HCEC 1CT (cell line): ENCODE data around the gene POTEJ.
"Not testable (repeated sequence)": the region's sequence is repeated elsewhere in the genome, so short reads cannot be mapped to it uniquely, and the experiment has no call there.

Experiments
- DNase-seq: peaks from one replicate; pipeline ENCODE4 v3.0.0-alpha.2; 2017

Gene POTEJ

DNA sequence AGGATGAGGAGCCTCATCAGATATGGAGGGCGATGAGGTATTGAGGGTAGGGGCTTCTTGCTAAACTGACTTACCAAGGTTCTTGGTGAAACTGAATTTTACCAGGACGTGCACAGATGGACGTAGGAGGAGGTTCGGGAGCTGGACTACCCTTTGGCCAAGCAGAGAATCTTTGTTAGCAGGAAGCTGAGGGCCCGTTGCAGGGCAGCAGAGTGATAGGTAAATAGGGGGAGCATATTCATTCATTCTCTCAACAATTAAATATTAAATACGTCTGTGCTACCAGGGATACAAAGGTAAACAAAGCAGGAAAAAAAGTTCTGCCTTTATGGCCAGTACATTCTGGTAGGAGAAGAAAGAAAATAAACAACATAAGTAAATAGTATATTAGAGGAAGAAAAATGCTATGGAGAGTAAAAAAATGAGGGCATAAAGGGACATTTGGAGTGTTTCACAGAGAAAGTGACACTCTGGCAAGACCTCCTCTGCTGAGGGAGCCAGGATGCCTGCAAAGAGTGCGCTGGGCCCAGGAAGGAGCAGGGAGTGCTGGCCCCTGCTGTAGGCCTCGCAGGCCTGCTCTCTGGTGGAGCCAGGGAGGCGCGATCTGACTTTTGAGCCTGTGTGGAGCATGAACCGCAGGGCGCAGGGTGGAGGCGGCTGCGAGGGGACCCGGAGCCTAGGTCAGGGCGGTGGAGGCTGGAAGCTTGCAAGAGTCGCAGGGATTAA, 2.8 kb upstream of the POTEJ start:
- DNase-seq, result not testable (repeated sequence)

DNA sequence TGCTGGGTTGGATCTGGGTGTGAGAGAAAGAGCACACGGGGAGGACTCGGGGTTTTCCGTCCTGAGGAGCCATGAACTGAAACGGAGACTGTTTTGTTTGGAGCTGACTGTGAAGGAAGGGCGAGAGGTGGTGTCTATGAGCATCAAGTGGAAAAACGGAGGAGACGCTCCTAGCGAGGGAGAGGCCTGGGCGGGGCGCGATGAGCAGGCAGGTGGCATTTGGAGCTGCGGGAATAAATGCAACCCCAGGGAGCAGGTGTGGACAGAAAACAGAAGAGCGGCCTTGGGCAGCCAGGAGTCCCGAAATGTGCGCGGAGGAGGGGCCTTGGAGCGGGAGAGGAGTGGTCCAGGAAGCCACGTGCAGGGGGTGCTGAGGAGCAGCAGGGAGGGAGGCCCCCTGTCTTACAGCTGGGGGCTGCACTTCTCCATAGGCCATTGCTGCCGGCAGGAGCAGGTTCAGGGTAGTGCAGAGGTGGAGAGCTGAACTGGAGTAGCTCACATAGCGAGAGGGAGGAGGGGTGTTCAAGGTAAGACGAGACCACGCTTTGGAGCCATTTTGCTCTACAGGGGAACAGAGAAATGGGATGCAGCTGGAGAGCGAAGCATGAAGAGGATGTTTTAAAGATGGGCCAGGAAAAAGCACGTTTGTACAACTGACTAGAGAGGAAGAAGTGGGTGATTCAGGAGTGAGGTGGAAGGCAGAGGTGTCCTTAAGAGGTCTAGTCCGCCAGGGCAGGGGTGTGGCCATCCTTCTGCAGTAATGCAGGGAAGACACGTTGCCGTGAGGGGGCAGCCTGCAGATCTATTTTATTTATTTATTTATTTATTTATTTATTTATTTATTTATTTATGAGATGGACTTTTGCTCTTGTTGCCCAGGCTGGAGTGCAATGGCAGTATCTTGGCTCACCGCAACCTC, 2.0 kb upstream of the POTEJ start:
- not testable (repeated sequence) for DNase-seq

DNA sequence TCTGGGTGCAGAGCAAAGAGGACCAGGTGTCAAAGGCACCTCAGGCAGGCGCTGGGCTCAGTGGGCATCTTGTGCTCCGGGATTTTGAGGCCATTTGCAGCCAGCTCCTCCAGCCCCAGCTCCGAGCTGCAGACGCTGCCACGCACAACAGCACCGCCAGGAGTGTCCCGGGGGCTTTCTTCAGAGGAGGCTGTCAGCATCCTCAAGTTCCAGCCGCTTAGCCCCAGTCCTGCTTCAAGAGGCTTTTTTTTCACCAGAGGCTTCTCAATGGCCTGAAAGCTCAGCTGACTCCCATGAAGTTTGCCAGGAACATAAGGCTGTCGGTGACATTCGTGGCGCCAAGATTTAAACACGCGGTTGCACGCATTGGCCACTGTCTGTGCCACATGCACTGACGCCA, 754 bp upstream of the POTEJ start:
- peak; percentile 0 for DNase-seq

DNA sequence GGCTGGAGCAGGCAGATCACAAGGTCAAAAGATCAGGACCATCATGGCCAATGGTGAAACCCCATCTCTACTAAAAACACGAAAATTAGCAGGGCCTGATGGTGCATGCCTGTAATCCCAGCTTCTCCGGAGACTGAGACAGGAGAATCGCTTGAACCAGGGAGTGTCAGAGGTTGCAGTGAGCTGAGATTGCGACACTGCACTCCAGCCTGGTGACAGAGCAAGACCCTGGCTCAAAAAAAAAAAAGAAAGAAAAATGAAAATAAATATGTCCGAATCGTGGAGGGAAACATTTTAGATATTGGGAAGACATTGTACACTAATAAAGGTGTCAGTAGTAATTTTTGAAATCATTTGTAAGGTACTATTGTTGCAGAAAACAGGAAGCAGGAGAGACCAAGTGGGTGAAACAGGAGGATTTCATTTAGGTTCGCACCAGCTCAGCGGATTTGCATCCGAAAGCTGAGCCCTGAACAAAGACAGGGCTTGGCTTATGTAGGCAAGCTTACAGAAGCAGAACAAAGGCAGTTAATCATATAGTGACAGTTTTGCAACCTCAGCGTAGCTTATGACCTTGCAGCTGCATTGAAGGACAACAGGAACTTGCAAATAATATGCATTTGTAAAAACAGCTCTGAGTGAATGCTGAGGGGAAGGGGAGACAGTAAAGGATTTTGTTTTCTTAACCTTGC, 17.7 kb downstream of the POTEJ start:
- not testable (repeated sequence) for DNase-seq

DNA sequence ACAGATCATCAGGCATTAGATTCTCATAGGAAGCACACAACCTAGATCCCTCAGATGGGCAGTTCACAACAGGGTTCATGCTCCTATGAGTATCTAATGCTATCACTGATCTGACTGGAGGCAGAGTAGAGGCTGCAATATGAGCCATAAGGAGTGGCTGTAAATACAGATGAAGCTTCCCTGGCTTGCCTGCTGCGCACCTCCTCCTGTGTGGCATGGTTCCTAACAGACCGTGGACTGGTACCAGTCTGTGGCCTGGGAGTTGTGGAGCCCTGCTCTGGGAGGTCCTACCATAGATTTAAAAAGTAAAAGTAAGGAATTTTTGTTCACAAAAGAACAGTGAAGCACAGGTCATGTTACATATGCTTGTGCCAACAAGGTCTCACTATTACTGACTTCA, 27.7 kb downstream of the POTEJ start:
- not testable (repeated sequence) for DNase-seq

DNA sequence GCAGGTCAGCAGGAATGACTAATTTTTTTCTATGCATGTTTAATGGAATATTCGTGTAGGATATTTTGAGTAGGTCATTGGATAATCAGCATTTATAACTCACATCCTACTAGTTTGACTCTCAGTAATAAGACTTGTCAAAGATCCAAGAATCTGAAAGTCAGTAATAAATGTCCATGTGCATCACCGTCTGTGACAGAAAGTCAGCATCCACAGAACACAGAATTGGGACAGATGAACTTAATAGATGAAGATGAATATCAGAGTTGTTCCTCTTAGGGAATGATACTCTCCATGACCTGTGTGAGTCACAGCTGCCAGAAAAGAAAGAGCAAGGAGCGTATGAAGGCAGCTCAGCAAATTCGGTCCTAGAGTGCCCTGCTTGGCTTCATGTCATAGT, 30.4 kb downstream of the POTEJ start:
- DNase-seq, result not testable (repeated sequence)

DNA sequence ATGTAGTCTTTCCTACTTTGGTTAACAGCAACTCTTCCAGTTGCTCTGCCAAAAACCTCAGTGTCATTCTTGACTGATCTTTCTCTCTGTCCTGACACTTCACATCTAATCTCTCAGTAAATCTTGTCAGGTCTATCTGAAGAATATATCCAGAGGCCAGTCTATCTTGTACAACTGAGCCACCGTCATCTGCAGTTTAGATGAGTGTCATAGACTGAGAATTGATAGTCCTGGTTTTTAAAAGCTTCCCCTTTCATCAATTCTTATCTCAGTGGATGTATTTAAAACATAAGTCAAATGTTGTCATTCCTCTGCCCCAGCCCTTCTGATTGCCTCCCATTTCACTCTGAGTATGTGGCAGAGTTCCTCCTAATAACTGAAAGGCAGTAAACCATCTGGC, 38.0 kb downstream of the POTEJ start:
- DNase-seq, result not testable (repeated sequence)

DNA sequence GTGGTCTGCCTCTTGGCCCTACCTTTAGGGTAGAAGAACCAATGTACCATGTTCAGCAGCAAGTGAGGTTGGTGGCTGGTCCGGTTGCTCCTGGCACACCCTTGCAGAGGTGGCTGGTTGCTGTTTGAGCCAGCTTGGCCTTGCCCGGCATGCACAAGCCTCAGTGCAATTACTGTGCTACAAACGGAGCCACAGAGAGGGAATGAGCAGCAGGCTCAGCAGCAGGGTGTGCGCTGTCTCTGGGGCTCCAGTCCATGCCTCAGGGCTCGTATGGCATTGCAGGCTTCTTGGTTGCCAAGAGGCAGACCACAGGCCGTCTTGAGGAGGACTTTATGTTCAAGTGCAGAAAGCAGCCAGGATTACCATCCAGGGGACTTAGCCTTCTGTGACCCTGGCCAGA, 53.3 kb downstream of the POTEJ start:
- DNase-seq, result not testable (repeated sequence)

DNA sequence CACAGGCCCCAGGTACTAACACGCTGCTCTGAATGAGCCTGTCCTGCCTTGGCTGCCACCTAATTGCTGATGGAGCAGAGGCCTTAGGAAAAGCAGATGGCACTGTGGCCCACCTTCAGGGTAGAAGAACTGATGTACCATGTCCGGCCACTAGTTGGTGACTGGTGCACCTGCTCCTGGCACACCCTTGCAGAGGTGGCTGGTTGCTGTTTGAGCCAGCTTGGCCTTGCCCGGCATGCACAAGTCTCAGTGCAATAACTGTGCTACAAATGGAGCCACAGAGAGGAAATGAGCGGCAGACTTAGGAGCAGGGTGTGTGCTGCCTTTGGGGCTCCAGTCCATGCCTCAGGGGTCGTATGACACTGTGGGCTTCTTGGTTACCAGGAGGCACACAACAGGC, 54.4 kb downstream of the POTEJ start:
- DNase-seq, result not testable (repeated sequence)

DNA sequence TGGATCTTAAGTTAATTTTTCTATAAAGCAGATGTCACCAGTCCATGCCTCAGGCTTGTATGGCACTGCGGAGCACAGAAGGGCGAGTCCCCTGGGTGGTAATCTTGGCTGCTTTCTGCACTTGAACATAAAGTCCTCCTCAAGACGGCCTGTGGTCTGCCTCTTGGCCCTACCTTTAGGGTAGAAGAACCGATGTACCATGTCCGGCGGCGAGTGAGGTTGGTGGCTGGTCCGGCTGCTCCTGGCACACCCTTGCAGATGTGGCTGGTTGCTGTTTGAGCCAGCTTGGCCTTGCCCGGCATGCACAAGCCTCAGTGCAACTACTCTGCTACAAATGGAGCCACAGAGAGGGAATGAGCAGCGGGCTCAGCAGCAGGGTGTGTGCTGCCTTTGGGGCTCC, 56.3 kb downstream of the POTEJ start:
- DNase-seq, result not testable (repeated sequence)

DNA sequence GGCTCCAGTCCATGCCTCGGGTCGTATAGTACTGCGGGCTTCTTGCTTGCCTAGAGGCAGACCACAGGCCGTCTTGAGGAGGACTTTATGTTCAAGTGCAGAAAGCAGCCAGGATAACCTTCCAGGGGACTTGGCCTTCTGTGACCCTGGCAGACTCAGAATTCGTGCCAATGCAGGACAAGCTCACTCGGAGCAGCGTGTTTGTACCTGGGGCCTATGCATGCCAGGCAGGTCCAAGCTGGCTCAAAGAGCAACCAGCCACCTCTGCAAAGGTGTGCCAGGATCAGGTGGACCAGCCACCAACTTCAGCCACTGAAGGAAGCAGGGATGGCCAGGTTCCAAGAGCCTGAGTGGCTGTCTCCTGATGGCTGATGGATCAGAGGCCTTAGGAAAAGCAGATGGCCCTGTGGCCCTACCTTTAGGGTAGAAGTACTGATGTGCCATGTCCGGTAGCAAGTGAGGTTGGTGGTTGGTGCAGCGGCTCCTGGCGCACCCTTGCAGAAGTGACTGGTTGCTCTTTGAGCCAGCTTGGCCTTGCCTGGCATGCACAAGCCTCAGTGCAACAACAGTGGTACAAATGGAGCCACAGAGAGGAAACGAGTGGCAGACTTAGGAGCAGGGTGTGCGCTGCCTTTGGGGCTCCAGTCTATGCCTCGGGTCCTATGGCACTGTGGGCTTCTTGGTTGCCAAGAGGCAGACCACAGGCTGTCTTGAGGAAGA, 58.9 kb downstream of the POTEJ start:
- DNase-seq, result not testable (repeated sequence)

DNA sequence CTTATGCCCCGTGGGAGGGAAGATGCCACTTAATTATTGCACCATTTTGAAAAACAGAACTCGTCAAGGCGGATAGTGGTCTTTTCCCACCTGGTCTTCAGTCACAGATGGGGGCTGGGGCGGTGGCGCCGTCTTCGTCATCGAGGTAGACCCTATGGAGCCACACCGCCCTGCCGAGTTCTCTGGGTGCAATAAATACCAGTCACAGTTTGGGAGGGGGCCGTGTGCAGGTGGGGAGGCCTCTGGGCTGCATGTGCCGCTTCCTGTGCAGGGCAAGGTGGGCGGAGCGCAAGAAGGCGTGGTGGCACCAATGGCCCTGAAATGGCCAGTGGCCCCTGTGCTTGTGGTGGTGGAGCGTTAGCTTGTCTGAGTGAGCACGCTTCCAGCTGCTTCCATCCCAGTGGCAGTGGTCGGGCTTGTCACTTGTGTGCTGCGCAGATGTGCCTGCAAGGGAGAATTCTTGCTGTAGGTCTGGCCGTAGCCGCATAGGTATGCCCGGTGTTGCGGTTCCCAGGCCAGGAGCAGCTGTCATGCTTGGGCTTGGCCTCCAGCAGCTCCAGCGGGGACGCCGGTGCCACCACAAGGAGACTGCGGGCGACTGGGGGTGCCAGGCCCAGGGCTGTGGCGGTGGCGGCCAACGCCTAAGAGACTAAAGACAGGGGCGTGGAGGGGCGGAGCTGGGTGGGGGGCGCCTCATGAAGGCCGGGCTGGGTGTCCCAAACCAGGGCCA, 81.0 kb downstream of the POTEJ start:
- DNase-seq, result not testable (repeated sequence)

DNA sequence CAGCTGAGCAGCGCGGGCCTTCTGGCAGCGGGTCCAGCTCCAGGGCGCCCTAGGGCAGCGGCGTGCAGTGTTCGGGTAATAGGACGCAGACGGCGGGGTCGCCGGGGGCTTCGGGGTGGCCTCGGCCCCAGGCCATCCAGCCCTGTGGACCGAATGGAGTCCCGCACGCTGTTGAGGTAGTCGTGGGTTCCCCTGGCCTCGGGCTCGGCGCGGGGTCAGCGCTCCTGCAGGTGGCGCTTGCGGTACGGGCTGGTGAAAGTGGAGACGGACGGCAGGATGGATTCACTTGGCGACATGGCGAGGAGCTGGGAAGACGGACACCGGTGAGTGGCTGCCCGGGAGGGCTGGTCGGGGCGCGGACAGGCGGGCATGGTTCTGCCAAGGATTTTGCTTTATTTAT, 82.2 kb downstream of the POTEJ start:
- not testable (repeated sequence) for DNase-seq

DNA sequence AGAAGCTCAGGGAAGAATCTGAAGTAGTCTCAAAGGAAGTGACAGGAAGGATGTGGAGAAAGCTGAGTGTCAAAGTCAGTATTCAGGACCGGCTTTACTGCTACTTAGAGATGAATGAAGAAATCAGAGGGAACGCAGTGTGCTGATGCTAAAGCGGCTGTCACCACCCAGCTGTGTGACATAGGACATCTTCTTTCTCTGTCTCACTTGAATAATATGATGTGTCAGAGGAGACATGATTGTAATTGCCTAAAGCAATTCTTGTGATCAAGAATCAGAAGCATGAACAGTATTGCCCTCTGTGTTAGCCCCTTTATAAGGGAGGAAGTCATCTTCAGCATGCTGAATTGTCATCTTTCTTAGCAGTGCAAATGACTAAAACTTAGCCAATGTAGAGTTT, 92.0 kb downstream of the POTEJ start:
- DNase-seq, result not testable (repeated sequence)
